Measurements from ENCODE around the gene SSH3. TPM values are rescaled to one million over a fixed set of nuclear protein-coding genes. Genes with fewer than 3 reads are reported as not detected.
A peak's percentile ranks its signal among the peaks of the same experiment; 100 is the strongest.

The SSH3 gene, protein sequence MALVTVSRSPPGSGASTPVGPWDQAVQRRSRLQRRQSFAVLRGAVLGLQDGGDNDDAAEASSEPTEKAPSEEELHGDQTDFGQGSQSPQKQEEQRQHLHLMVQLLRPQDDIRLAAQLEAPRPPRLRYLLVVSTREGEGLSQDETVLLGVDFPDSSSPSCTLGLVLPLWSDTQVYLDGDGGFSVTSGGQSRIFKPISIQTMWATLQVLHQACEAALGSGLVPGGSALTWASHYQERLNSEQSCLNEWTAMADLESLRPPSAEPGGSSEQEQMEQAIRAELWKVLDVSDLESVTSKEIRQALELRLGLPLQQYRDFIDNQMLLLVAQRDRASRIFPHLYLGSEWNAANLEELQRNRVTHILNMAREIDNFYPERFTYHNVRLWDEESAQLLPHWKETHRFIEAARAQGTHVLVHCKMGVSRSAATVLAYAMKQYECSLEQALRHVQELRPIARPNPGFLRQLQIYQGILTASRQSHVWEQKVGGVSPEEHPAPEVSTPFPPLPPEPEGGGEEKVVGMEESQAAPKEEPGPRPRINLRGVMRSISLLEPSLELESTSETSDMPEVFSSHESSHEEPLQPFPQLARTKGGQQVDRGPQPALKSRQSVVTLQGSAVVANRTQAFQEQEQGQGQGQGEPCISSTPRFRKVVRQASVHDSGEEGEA
- total RNA-seq (10 to 100 TPM in 4 of 5 experiments, 1 to 10 TPM in 1; 8.8 to 23.8 (median 15.0) TPM), polyA plus RNA-seq (1 to 10 TPM; 1.1 to 4.9 TPM), total RNA-seq (6.9 reads per million, percentile 29 among the genes with 10 or more reads in this experiment)

DNA sequence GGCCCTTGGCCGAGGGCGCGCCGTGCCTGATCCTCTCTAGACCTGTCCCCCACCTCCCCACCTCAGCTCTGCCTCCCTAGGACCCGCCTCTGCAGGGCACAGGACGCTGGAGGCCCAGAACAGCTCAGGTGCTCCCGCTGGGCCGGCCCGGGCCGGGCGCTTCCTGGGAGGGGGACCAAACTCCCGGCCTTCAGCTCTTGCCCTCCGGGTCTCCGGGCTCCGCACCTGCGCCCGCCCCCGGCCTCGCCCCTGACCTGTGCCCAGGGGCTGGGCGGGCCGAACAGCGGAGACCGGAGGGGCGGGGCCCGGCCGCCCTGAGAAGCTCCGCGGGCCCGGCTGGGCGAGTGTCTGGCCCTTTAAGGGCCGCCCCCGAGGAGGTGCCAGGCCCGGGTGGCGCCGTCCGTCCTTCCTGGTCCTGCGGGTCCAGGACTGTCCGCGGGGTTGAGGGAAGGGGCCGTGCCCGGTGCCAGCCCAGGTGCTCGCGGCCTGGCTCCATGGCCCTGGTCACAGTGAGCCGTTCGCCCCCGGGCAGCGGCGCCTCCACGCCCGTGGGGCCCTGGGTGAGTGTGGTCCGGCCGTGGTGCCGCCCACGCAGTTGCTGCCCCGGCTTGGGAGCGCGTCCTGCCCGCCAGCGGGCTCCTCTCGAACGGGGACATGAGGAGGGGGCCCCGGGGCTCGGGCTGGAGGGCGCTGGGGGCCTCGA is at the start of gene SSH3:
Gene SSH3 (plus strand): TSS at position 399 of the 703 bp plus-strand sequence. CDS start 96 bp downstream, at position 495.
- H3K4me1 Mint-ChIP-seq = peaks cover 0 to 18% (median 11%) of the 10 kb centered on the region in 7 donors
- no peaks in the 10 kb centered on the region for H3K9me3 ChIP-seq (ENCODE audit: control insufficient read depth in 2 of 3, low read length in 3 of 3)
- H3K27ac ChIP-seq (ENCODE audit: low read depth, low read length) = peak within 1 kb of the TSS; percentile 76
- DNase-seq = peak in 6 of 9 donors; percentile 17 to 63 (median 24)
- POLR2A ChIA-PET = interaction anchor here (0.5 to 10.1 kb wide), 14 partner anchors 9 to 79 kb away, joined by 3 to 124 read pairs (median 4); partner anchors contain the start of genes ANKRD13D and POLD4
- H3K36me3 ChIP-seq (ENCODE audit: control insufficient read depth in 2 of 3, insufficient read depth in 3 of 3, low read length in 3 of 3) = peaks cover 0 to 36% (median 13%) of the 10 kb centered on the region in 3 experiments
- H3K4me3 Mint-ChIP-seq = peak within 1 kb of the TSS; percentile 25 to 79 (median 68)
- peak within 1 kb of the TSS; percentile 61 for H3K4me3 ChIP-seq (ENCODE audit: low read length)
- peaks cover 0 to 13% (median 5%) of the 10 kb centered on the region in 5 donors for H3K36me3 Mint-ChIP-seq
- no peaks in the 10 kb centered on the region for H3K27me3 ChIP-seq (ENCODE audit: control insufficient read depth in 2 of 2, insufficient read depth in 2 of 2, low read length in 2 of 2)
- CTCF ChIA-PET = interaction anchor here (1.4 to 2.0 kb wide), 3 partner anchors 14 to 41 kb away, joined by 5 to 6 read pairs (median 5); no protein-coding TSS in a partner anchor
- H3K27me3 Mint-ChIP-seq = no peaks in the 10 kb centered on the region
- H3K9me3 Mint-ChIP-seq = no peaks in the 10 kb centered on the region
- peak within 1 kb of the TSS in 6 of 9 donors; percentile 17 to 74 (median 55) for H3K27ac Mint-ChIP-seq
- H3K4me1 ChIP-seq (ENCODE audit: control insufficient read depth in 2 of 2, insufficient read depth in 2 of 2, low read length in 2 of 2) = peaks cover 6 to 9% of the 10 kb centered on the region in 2 donors
- ATAC-seq = peak; percentile 80
- intact Hi-C loops (cut with micrococcal nuclease) = loop anchor here in 1 of 2 donors (1.0 kb wide), 2 partner anchors 14 kb away; partner anchors contain the start of gene ANKRD13D

DNA sequence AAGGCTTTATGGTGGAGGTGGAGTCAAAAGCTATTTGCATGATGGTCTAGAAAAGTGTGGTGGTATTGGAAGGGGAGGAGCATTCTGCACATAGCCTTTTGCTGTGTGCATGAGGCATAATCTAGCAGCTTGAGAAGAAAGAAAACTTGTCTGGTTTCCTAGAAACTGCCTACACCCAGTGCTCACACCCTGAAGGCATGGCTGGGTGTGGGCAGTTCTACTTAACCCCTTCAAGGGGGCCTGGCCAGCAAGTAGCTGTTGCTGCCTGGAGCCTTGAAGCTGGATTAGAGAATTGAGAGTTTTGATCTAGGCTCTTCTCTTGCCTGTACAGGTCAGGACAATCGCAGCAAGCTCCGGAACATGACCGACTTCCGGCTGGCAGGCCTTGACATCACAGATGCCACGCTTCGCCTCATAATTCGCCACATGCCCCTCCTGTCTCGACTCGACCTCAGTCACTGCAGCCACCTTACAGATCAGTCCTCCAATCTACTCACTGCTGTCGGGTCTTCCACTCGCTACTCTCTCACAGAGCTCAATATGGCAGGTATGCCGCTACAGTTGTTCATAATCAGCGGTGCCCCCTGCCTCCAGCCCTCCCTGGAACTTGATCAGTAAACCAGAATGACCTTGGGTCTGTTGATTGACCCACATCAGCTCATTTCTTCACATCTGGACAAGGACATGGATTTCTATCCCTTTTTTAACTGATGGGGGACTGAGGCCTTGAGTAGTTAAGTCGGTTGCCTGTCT is 49.3 kb upstream of the SSH3 start:
- no peak for DNase-seq
- Mint-ChIP-seq H3K36me3 (peaks cover 18 to 52% (median 27%) of the 10 kb centered on the region in 5 donors), H3K4me1 (peaks cover 20 to 59% (median 44%) of the 10 kb centered on the region in 7 donors), H3K27ac (peak overlapping the region in 8 of 9 donors; percentile 29 to 79 (median 52)), H3K4me3 (peak overlapping the region in 1 of 10 donors; percentile 2), H3K27me3 (no peaks in the 10 kb centered on the region), H3K9me3 (no peaks in the 10 kb centered on the region)
- no peak overlapping the region for H3K4me3 ChIP-seq (ENCODE audit: low read length)
- ChIA-PET POLR2A (interaction anchor here (1.2 to 5.1 kb wide), 6 partner anchors 10 to 135 kb away, joined by 3 to 40 read pairs (median 4); partner anchors contain the start of genes KDM2A and POLD4), CTCF (interaction anchor here (0.9 to 4.0 kb wide), 10 partner anchors 9 to 98 kb away, joined by 3 to 19 read pairs (median 4); no protein-coding TSS in a partner anchor)
- intact Hi-C loops (cut with micrococcal nuclease) = loop anchor here in 1 of 2 donors (1.0 kb wide), 1 partner anchor 8 kb away; no protein-coding TSS in a partner anchor
- peaks cover 25 to 82% (median 58%) of the 10 kb centered on the region in 3 experiments for H3K36me3 ChIP-seq (ENCODE audit: control insufficient read depth in 2 of 3, insufficient read depth in 3 of 3, low read length in 3 of 3)
- no peak overlapping the region for H3K27ac ChIP-seq (ENCODE audit: low read depth, low read length)
- no peak for ATAC-seq
- H3K4me1 ChIP-seq (ENCODE audit: control insufficient read depth in 2 of 2, insufficient read depth in 2 of 2, low read length in 2 of 2) = peaks cover 4 to 21% of the 10 kb centered on the region in 2 donors
- H3K9me3 ChIP-seq (ENCODE audit: control insufficient read depth in 2 of 3, low read length in 3 of 3) = no peaks in the 10 kb centered on the region
- no peaks in the 10 kb centered on the region for H3K27me3 ChIP-seq (ENCODE audit: control insufficient read depth in 2 of 2, insufficient read depth in 2 of 2, low read length in 2 of 2)

DNA sequence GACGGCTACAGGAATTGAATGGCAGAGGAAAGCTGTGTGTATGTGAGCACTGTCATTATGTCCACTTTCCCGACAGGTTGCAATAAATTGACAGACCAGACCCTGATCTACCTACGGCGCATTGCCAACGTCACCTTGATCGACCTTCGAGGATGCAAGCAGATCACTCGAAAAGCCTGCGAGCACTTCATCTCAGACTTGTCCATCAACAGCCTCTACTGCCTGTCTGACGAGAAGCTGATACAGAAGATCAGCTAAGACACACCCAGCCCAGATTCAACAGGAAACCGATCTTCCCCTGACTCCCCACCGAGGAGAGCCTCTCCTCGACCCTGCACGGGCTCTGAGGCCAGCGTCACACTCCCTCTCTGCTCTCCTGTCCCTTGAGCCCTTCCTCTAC is 48.5 kb upstream of the SSH3 start:
- ATAC-seq (no peak), DNase-seq (no peak)
- Mint-ChIP-seq H3K27ac (peak overlapping the region in 7 of 9 donors; percentile 40 to 67 (median 51)), H3K36me3 (peaks cover 12 to 44% (median 20%) of the 10 kb centered on the region in 5 donors), H3K4me3 (no peak overlapping the region), H3K27me3 (no peaks in the 10 kb centered on the region), H3K9me3 (peaks cover 0 to 3% (median 0%) of the 10 kb centered on the region in 11 donors), H3K4me1 (peaks cover 17 to 58% (median 42%) of the 10 kb centered on the region in 7 donors)
- Histone ChIP-seq H3K27ac (ENCODE audit: low read depth, low read length) (peak overlapping the region; percentile 26), H3K9me3 (ENCODE audit: control insufficient read depth in 2 of 3, low read length in 3 of 3) (no peaks in the 10 kb centered on the region), H3K4me1 (ENCODE audit: control insufficient read depth in 2 of 2, insufficient read depth in 2 of 2, low read length in 2 of 2) (peaks cover 4 to 21% of the 10 kb centered on the region in 2 donors), H3K27me3 (ENCODE audit: control insufficient read depth in 2 of 2, insufficient read depth in 2 of 2, low read length in 2 of 2) (no peaks in the 10 kb centered on the region), H3K4me3 (ENCODE audit: low read length) (no peak overlapping the region), H3K36me3 (ENCODE audit: control insufficient read depth in 2 of 3, insufficient read depth in 3 of 3, low read length in 3 of 3) (peaks cover 25 to 74% (median 50%) of the 10 kb centered on the region in 3 experiments)
- intact Hi-C loops (cut with micrococcal nuclease) = no loop called here
- ChIA-PET POLR2A (interaction anchor here (1.5 kb wide), 1 partner anchor 136 kb away, joined by 3 read pairs; the partner anchor contains the start of gene KDM2A), CTCF (interaction anchor here (1.5 to 4.0 kb wide), 2 partner anchors 8 to 91 kb away, joined by 6 to 19 read pairs; no protein-coding TSS in a partner anchor)

DNA sequence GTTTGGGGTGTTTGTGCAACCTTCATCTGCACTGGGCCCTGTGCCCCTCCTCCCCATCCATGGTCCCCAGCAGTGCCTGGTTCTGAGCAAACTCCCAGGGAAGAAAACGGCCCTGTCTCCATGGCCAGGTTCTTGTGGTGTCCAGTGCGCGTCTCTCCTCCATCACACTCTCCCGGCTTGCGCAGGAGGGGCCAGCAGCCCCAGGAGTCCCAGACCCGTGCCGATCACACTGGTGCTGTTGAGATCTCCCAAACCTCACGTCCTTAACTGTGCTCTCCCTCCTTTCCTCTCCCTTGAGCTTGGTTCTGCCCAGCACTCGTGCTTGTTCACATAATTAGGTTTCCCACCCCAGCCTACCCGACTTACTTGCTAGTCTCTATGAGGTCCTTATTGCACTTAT is 48.0 kb upstream of the SSH3 start:
- Histone ChIP-seq H3K36me3 (ENCODE audit: control insufficient read depth in 2 of 3, insufficient read depth in 3 of 3, low read length in 3 of 3) (peaks cover 23 to 69% (median 45%) of the 10 kb centered on the region in 3 experiments), H3K27ac (ENCODE audit: low read depth, low read length) (peak overlapping the region; percentile 26), H3K27me3 (ENCODE audit: control insufficient read depth in 2 of 2, insufficient read depth in 2 of 2, low read length in 2 of 2) (no peaks in the 10 kb centered on the region), H3K9me3 (ENCODE audit: control insufficient read depth in 2 of 3, low read length in 3 of 3) (no peaks in the 10 kb centered on the region), H3K4me3 (ENCODE audit: low read length) (no peak overlapping the region), H3K4me1 (ENCODE audit: control insufficient read depth in 2 of 2, insufficient read depth in 2 of 2, low read length in 2 of 2) (peaks cover 4 to 21% of the 10 kb centered on the region in 2 donors)
- Mint-ChIP-seq H3K27me3 (no peaks in the 10 kb centered on the region), H3K4me1 (peaks cover 18 to 55% (median 41%) of the 10 kb centered on the region in 7 donors), H3K4me3 (no peak overlapping the region), H3K9me3 (peaks cover 0 to 3% (median 0%) of the 10 kb centered on the region in 11 donors), H3K36me3 (peaks cover 12 to 43% (median 19%) of the 10 kb centered on the region in 5 donors), H3K27ac (peak overlapping the region in 4 of 9 donors; percentile 13 to 84 (median 39))
- ATAC-seq (no peak), DNase-seq (no peak)
- intact Hi-C loops (cut with micrococcal nuclease) = no loop called here
- POLR2A ChIA-PET = interaction anchor here (0.8 to 1.6 kb wide), 2 partner anchors 14 to 98 kb away, joined by 3 to 4 read pairs; no protein-coding TSS in a partner anchor
- CTCF ChIA-PET = interaction anchor here (0.7 kb wide), 1 partner anchor 90 kb away, joined by 3 read pairs; no protein-coding TSS in a partner anchor

DNA sequence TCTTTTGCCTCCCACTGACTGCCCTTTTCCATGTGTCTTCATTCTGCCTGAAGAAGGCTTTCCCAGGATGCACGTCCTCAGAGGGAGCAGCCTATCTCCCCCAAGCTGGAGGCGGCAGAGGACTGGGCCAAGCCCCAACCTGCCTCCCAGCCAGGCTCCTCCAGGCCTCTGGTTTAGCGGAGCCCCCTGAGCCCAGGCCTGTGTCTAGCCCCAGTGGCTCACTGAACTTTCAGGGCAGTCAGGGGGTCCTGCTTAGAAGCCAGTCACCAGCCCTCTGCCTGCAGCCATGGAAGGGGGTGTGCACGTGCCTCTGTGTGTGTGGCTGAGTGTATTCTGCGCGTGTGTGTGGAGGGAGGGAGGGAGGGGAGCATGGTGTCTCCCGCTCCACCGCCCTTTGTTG is 47.5 kb upstream of the SSH3 start:
- Histone ChIP-seq H3K4me3 (ENCODE audit: low read length) (no peak overlapping the region), H3K9me3 (ENCODE audit: control insufficient read depth in 2 of 3, low read length in 3 of 3) (no peaks in the 10 kb centered on the region), H3K27ac (ENCODE audit: low read depth, low read length) (no peak overlapping the region), H3K27me3 (ENCODE audit: control insufficient read depth in 2 of 2, insufficient read depth in 2 of 2, low read length in 2 of 2) (no peaks in the 10 kb centered on the region), H3K4me1 (ENCODE audit: control insufficient read depth in 2 of 2, insufficient read depth in 2 of 2, low read length in 2 of 2) (peaks cover 4 to 21% of the 10 kb centered on the region in 2 donors), H3K36me3 (ENCODE audit: control insufficient read depth in 2 of 3, insufficient read depth in 3 of 3, low read length in 3 of 3) (peaks cover 18 to 64% (median 42%) of the 10 kb centered on the region in 3 experiments)
- no peaks in the 10 kb centered on the region for H3K27me3 Mint-ChIP-seq
- CTCF ChIA-PET = interaction anchor here (0.7 to 0.8 kb wide), 2 partner anchors 32 to 90 kb away, joined by 3 read pairs; no protein-coding TSS in a partner anchor
- peaks cover 12 to 40% (median 19%) of the 10 kb centered on the region in 5 donors for H3K36me3 Mint-ChIP-seq
- POLR2A ChIA-PET = interaction anchor here (0.8 to 1.6 kb wide), 2 partner anchors 15 to 97 kb away, joined by 3 to 4 read pairs; no protein-coding TSS in a partner anchor
- intact Hi-C loops (cut with micrococcal nuclease) = no loop called here
- peak overlapping the region in 2 of 9 donors; percentile 38 to 40 for H3K27ac Mint-ChIP-seq
- peaks cover 15 to 50% (median 39%) of the 10 kb centered on the region in 7 donors for H3K4me1 Mint-ChIP-seq
- no peak for ATAC-seq
- no peak overlapping the region for H3K4me3 Mint-ChIP-seq
- DNase-seq = no peak
- peaks cover 0 to 3% (median 0%) of the 10 kb centered on the region in 11 donors for H3K9me3 Mint-ChIP-seq
